GM12891 (cell line): ENCODE data around the gene ZC3H12C. TPM values are rescaled to one million over a fixed set of nuclear protein-coding genes. Genes with fewer than 3 reads are reported as not detected.
A peak's percentile ranks its signal among the peaks of the same experiment; 100 is the strongest.

Source experiments
- DNase-seq: peaks from one replicate; pipeline ENCODE4 v3.0.0; 2011; ENCODE audit warnings: low spot score; ENCODE audit not compliant: insufficient read length
- FAIRE-seq: peaks from 2 replicates; lab custom pipeline; 2011; peaks lifted over from hg19 to GRCh38; lab: Jason Lieb, UNC
- PAX5 ChIP-seq: IDR thresholded peaks from 2 replicates; pipeline ENCODE4 v1.6.1; 2011; ENCODE audit warnings: low read length, moderate library complexity, mild to moderate bottlenecking; ENCODE audit not compliant: insufficient read depth, severe bottlenecking
- POLR2A ChIP-seq: IDR thresholded peaks from 2 replicates; pipeline ENCODE4 v1.6.1; 2011; ENCODE audit warnings: low read depth, low read length, control low read depth
- POLR2AphosphoS5 ChIP-seq: IDR thresholded peaks from 2 replicates; pipeline ENCODE4 v1.6.1; 2011; ENCODE audit warnings: low read depth, low read length, control low read depth
- POU2F2 ChIP-seq: IDR thresholded peaks from 2 replicates; pipeline ENCODE4 v1.6.1; 2011; ENCODE audit warnings: low read depth, mild to moderate bottlenecking, control low read depth, low read length, moderate library complexity
- SPI1 ChIP-seq: IDR thresholded peaks from 2 replicates; pipeline ENCODE4 v1.6.1; 2011; ENCODE audit warnings: low read depth, low read length, control low read depth
- TAF1 ChIP-seq: IDR thresholded peaks from 2 replicates; pipeline ENCODE4 v1.6.1; 2011; ENCODE audit warnings: low read depth, low read length, control low read depth
- polyA plus RNA-seq: library from polyadenylated mRNA; unstranded; fragments of >200 nt; gene quantifications from one replicate; pipeline ENCODE4 v1.2.1, GENCODE V29; 2012; ENCODE audit warnings: low read depth, missing spikeins, inconsistent platforms; ENCODE audit not compliant: missing spikeins

The ZC3H12C gene
- polyA plus RNA-seq: 6.0 TPM

DNA sequence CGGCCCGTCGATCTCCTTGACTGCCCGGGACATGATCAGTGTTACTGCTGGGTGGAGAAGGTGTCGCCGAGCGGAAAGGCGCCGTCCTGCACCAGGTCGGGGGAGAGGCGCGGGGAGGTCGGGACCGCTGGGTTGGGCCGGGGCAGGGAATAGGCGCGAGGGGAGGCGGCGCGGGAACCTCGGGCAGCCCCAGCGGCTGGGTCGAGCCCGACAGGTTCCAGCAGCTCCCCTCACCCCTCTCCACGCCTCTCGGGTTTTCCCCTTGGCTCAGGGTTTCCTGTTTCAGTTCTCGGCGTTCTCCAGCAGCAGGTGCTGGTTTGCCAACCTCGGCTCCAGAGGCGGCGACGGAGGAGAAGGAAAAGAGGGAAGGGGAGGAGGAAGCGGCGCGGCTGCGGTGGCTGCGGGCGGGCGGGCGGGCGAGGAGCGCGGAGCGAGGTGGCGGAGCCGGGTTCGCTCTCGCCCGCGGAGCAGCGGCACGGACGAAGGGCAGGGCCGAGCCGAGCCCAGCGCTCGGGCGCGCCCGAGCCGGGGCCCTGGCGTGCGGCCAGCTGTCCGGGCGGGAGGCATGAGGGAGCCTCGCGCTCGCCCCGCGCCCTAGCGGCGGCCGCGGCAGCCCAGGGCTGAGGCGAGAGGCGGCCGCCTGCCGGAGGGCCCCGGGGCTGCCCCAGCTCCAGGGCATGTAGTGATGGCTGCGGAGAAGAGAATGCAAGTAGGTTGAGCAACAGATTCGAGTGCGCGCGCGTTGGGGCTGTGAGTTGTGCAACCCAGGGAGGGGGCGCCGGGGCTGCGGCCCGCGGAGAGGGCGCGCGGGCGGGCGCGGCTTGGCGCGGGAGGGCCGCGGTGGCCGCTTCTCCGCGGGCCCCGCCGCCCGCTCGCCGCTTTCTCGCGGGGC lies at the start of gene ZC3H12C:
Gene ZC3H12C, plus strand, starts transcription at position 878 of the 892 bp plus-strand sequence. CDS start 20 bp downstream, outside the sequence.
- TF ChIP-seq POLR2AphosphoS5: peak; percentile 84
- TF ChIP-seq PAX5: peak; percentile 73
- TF ChIP-seq POU2F2: no peak; the same call in 1 of the 2 replicates
- peak; percentile 95 for TF ChIP-seq TAF1
- TF ChIP-seq POLR2A: peak; percentile 81
- peak; percentile 70 for TF ChIP-seq SPI1
- DNase-seq (peak; percentile 57), FAIRE-seq (peak; percentile 78)

GRCh38 chr11:110044226-110044968 lies 48.8 kb upstream of the ZC3H12C start:
- DNase-seq (no peak), FAIRE-seq (no peak)
- TF ChIP-seq POLR2AphosphoS5: no peak
- TF ChIP-seq TAF1: no peak
- TF ChIP-seq POLR2A: no peak
- TF ChIP-seq PAX5: no peak
- no peak for TF ChIP-seq POU2F2
- TF ChIP-seq SPI1: no peak

- DNase-seq (no peak), FAIRE-seq (no peak)
- TF ChIP-seq PAX5: no peak
- TF ChIP-seq POLR2A: no peak
- no peak for TF ChIP-seq POLR2AphosphoS5
- TF ChIP-seq TAF1: no peak
- no peak for TF ChIP-seq POU2F2
- no peak for TF ChIP-seq SPI1
These were observed 46.3 kb upstream of the ZC3H12C start for GRCh38 chr11:110046775-110047380.

GRCh38 chr11:110049501-110050200 lies 43.5 kb upstream of the ZC3H12C start:
- FAIRE-seq: no peak
- TF ChIP-seq POLR2A (no peak), POLR2AphosphoS5 (no peak), PAX5 (no peak), SPI1 (no peak), TAF1 (no peak), POU2F2 (no peak)

DNA sequence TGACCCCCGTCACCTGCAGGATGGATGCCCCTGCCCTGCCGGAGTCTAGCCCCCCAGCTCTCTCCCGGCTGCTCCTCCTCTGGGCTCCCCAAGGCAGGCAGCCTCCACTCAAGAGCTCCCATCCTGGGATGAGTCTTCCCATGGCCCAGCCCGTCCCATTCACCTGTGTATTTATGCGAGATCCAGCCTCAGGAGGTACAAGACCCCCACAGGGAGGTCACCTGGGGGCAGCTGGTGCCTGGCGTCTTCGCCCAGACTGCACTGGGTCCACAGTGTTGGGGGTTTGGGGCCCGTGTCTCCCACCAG lies 43.0 kb upstream of the ZC3H12C start:
- DNase-seq (no peak), FAIRE-seq (no peak)
- TF ChIP-seq SPI1: no peak
- TF ChIP-seq POLR2AphosphoS5: no peak
- no peak for TF ChIP-seq POU2F2
- TF ChIP-seq PAX5: no peak
- no peak for TF ChIP-seq POLR2A
- TF ChIP-seq TAF1: no peak

More at GRCh38 chr11:110049501-110050200, 43.5 kb upstream of the ZC3H12C start:
- no peak for DNase-seq

- DNase-seq: no peak
These were observed 39.3 kb upstream of the ZC3H12C start for GRCh38 chr11:110053848-110054414.

DNA sequence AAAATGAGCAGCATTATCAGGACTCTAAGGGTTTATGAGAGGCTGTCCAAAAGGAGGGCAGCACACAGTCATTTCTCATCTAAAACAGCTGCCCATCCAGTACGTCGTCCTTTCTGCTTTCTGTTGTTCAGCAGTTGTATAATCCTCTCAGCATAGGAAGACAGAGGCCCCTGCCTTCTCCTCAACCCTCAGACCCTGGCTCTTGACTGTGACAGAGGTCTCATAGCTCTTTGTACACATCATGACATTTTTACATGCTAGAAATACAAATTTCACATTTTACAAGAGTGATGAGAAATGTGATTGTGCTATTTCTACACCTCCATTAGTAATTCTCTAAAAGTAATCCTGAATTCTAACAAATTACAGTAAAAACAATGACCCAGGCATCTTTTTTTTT lies 36.2 kb upstream of the ZC3H12C start:
- no peak for TF ChIP-seq SPI1
- TF ChIP-seq POLR2A: no peak
- no peak for TF ChIP-seq TAF1
- no peak for TF ChIP-seq POU2F2
- TF ChIP-seq PAX5: no peak
- TF ChIP-seq POLR2AphosphoS5: no peak
- no peak for FAIRE-seq
- DNase-seq: no peak

More at GRCh38 chr11:110053848-110054414, 39.3 kb upstream of the ZC3H12C start:
- TF ChIP-seq PAX5 (no peak), SPI1 (no peak), POU2F2 (no peak), POLR2AphosphoS5 (no peak), POLR2A (no peak), TAF1 (no peak)
- no peak for FAIRE-seq

DNA sequence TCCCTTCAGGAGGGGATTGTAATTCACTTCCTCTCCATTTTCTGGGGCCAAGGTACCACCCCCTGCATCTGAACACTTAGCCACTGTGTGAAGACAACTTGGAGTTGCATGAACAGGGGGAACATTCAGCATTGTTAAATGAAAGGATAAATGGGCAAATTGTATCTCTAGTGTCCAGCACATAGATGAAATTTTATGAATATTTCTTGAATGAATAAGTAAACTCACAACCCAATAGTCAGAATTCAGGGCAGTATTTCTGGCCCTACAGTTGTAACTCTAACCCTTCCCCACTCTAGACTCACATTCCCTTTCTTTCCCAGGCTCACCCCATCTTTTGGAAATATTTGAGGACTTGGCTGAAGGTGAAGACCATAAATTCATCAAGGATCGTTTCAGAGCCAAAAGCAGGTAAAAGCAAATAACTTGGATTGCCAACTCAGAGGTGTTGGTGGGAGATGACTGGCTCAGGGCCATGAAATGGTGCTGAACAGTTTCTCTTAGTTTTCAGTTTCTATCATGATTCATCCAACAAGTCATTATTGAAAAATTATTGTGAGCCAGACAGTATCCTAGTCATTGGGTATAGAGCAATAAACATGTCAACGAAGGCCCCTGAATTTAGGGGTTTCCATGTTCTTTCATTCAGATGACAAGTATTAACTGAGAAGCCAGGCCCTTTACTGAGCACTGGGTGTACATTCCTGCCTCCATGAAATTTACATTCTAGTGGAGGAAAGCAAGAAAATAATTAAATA lies 33.3 kb upstream of the ZC3H12C start:
- FAIRE-seq (no peak), DNase-seq (no peak)
- TF ChIP-seq PAX5 (no peak), POLR2A (no peak), SPI1 (no peak), POU2F2 (no peak), POLR2AphosphoS5 (no peak), TAF1 (no peak)
